GM23338 (cell line): Measurements from ENCODE around the gene ARID3A.

Source experiments
- CTCF ChIP-seq, 2 experiments: fragments of 200-600 bp in 1 of 2; sonication (generic) in 1 of 2; conservative IDR thresholded peaks; 2 replicates each; pipeline versions ENCODE4 v1.5.1 to v1.6.1; 2016 to 2017; ENCODE audit warnings: antibody characterized with exemption in 2 of 2, low read depth in 2 of 2, mild to moderate bottlenecking in 2 of 2, moderate library complexity in 1 of 2
- ETS1 ChIP-seq: IDR thresholded peaks from 2 replicates; pipeline ENCODE4 v1.6.1; 2016; ENCODE audit warnings: antibody characterized with exemption
- EZH2 ChIP-seq: fragments of 200-600 bp; sonication (generic); IDR thresholded peaks from one replicate; pipeline ENCODE4 v1.8.0; 2017; ENCODE audit warnings: antibody characterized with exemption, mild to moderate bottlenecking, low read depth; ENCODE audit not compliant: unreplicated experiment
- EZH2phosphoT487 ChIP-seq: fragments of 200-600 bp; sonication (generic); IDR thresholded peaks from one replicate; pipeline ENCODE4 v1.8.1; 2018; ENCODE audit warnings: antibody characterized with exemption; ENCODE audit not compliant: unreplicated experiment
- JUNB ChIP-seq: IDR thresholded peaks from one replicate; pipeline ENCODE4 v1.6.1; 2016; ENCODE audit warnings: antibody characterized with exemption; ENCODE audit not compliant: unreplicated experiment
- NANOG ChIP-seq: IDR thresholded peaks from 2 replicates; pipeline ENCODE4 v1.6.1; 2016; ENCODE audit warnings: antibody characterized with exemption, borderline replicate concordance
- POLR2AphosphoS5 ChIP-seq: IDR thresholded peaks from 2 replicates; pipeline ENCODE4 v1.6.1; 2016; ENCODE audit warnings: antibody characterized with exemption, low read depth
- ZNF331 ChIP-seq: fragments of 250-450 bp; sonication (Bioruptor Pico); IDR thresholded peaks from 2 replicates; pipeline ENCODE4 v1.5.0; 2020; ENCODE audit warnings: low read depth, mild to moderate bottlenecking, moderate library complexity

GRCh38 chr19:939922-940321 lies 14.1 kb downstream of the ARID3A start:
- TF ChIP-seq CTCF (conservative IDR thresholded peaks at IDR 0.05; ENCODE audit: low read depth in 2 of 2), result no peak
- no peak for TF ChIP-seq POLR2AphosphoS5
- TF ChIP-seq EZH2, result no peak
- no peak for TF ChIP-seq ZNF331 (CRISPR knock-in tag)
- no peak for TF ChIP-seq EZH2phosphoT487
- TF ChIP-seq JUNB, result no peak
- TF ChIP-seq NANOG, result no peak
- TF ChIP-seq ETS1, result no peak
